SU-DHL-6 (cell line): ENCODE data around the gene RASA3.
"Not testable (repeated sequence)": the region's sequence is repeated elsewhere in the genome, so short reads cannot be mapped to it uniquely, and the experiment has no call there.

ENCODE experiments used
- H2AFZ ChIP-seq: fragments of 200-600 bp; sonication (generic); 2 replicates; pipeline ENCODE4 v1.6.1; 2014; ENCODE audit warnings: low read depth, mild to moderate bottlenecking, moderate library complexity, mixed read lengths, antibody characterized with exemption, low read length; ENCODE audit not compliant: severe bottlenecking
- H3F3A ChIP-seq: fragments of 200-600 bp; shearing (Covaris generic); 2 replicates; pipeline ENCODE4 v1.6.0; 2016; ENCODE audit warnings: antibody characterized with exemption, mild to moderate bottlenecking; ENCODE audit not compliant: insufficient read depth
- H3K27ac ChIP-seq: fragments of 200-600 bp; sonication (generic); 2 replicates; pipeline ENCODE4 v1.5.1; 2016; ENCODE audit warnings: low read depth, mild to moderate bottlenecking, low read length, moderate library complexity, mixed read lengths
- H3K27me3 ChIP-seq: fragments of 200-600 bp; sonication (generic), shearing (Covaris generic); 2 replicates; pipeline ENCODE4 v1.6.0; 2014; ENCODE audit warnings: mild to moderate bottlenecking, low read length
- H3K36me3 ChIP-seq: fragments of 200-600 bp; sonication (generic); 2 replicates; pipeline ENCODE4 v1.6.1; 2014; ENCODE audit warnings: mild to moderate bottlenecking, low read length, mixed read lengths
- H3K4me2 ChIP-seq: fragments of 300-600, 200-600 bp; shearing (Covaris generic), sonication (generic); 2 replicates; pipeline ENCODE4 v1.6.0; 2014; ENCODE audit warnings: low read length, low read depth, mild to moderate bottlenecking; ENCODE audit not compliant: poor library complexity, severe bottlenecking
- H3K4me3 ChIP-seq: fragments of 200-600 bp; sonication (generic); 2 replicates; pipeline ENCODE4 v1.5.1; 2014; ENCODE audit warnings: antibody characterized with exemption, low read length, mild to moderate bottlenecking, mixed read lengths; ENCODE audit not compliant: insufficient read depth, poor library complexity, severe bottlenecking
- H3K79me2 ChIP-seq: fragments of 200-600 bp; sonication (generic); 2 replicates; pipeline ENCODE4 v1.6.1; 2014; ENCODE audit warnings: mild to moderate bottlenecking, low read length, moderate library complexity; ENCODE audit not compliant: insufficient read depth
- H3K9ac ChIP-seq: fragments of 200-600 bp; sonication (generic); 2 replicates; pipeline ENCODE4 v1.7.0; 2014; ENCODE audit warnings: mild to moderate bottlenecking, low read length
- H3K9me2 ChIP-seq: fragments of 200-600 bp; sonication (generic); replicated peaks from 2 replicates; pipeline ENCODE4 v1.6.1; 2014; ENCODE audit warnings: low read length; ENCODE audit not compliant: insufficient read depth
- H3K9me3 ChIP-seq: fragments of 200-600 bp; sonication (generic); 2 replicates; pipeline ENCODE4 v1.6.1; 2014; ENCODE audit warnings: low read length, mixed read lengths; ENCODE audit not compliant: insufficient read depth
- H4K20me1 ChIP-seq: fragments of 200-600 bp; sonication (generic); 2 replicates; pipeline ENCODE4 v1.6.1; 2014; ENCODE audit warnings: low read depth, mild to moderate bottlenecking, antibody characterized with exemption, low read length, moderate library complexity, mixed read lengths
- EZH2phosphoT487 ChIP-seq: fragments of 200-600 bp; sonication (generic), shearing (Covaris generic); conservative IDR thresholded peaks from 2 replicates; pipeline ENCODE4 v1.6.1; 2018; ENCODE audit warnings: mild to moderate bottlenecking, antibody characterized with exemption, low read length, moderate library complexity, mixed read lengths
- TF ChIP-seq, protein P1 (sequence below): fragments of 200-600 bp; sonication (generic); IDR thresholded peaks from one replicate; pipeline ENCODE4 v1.5.1; 2017; ENCODE audit warnings: antibody characterized with exemption, mild to moderate bottlenecking, low read length, moderate library complexity; ENCODE audit not compliant: insufficient read depth, poor library complexity, severe bottlenecking

The RASA3 gene

DNA sequence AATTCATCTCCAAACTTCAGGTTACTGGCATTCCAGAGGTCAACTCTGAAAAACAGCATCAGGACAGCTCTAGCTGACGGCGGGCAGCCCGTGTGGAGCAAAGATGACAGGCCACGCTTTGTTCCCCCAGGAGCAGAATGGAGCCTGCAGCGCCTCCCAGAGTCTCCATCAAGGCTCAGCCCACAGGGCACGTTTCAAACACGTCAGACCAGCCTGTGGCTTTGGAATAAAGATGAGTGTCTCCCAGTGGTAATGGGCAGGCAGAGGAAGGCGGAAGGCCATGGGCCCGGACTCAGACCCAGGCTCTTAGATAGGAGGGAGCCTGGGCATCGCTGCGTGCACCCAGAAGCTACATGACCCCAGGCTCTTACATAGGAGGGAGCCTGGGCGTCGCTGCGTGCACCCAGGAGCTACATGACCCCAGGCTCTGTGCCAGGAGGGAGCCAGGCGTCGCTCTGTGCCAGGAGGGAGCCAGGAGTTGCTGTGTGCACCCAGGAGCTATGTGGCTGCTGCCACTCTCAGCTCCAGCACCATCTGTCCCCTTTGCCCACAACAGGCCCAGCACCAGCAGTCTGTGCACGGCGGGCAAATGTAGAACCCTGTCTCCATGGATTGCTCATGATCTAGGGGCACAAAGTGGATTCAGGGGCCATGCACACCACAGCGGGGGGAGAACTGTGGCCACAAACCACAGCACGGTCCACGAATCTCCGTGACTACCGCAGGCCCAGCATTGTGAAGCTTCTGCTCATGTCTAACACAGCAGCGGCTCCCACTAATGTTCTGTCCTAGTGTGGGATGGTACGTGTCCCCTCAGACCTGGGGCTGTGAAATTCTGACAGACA, 110.7 kb downstream of the RASA3 start:
- Histone ChIP-seq H3K4me2 (no peak overlapping the region), H3K79me2 (no peaks in the 10 kb centered on the region), H3F3A (peaks cover 10% of the 10 kb centered on the region; the same call in 1 of the 2 replicates), H3K36me3 (no peaks in the 10 kb centered on the region), H3K9me3 (no peaks in the 10 kb centered on the region), H3K27ac (no peak overlapping the region), H4K20me1 (no peaks in the 10 kb centered on the region), H2AFZ (no peak overlapping the region), H3K9me2 (no peaks in the 10 kb centered on the region), H3K27me3 (no peaks in the 10 kb centered on the region), H3K4me3 (no peak overlapping the region), H3K9ac (no peak overlapping the region)
- TF ChIP-seq EZH2phosphoT487: no peak
- TF ChIP-seq, protein P1, sequence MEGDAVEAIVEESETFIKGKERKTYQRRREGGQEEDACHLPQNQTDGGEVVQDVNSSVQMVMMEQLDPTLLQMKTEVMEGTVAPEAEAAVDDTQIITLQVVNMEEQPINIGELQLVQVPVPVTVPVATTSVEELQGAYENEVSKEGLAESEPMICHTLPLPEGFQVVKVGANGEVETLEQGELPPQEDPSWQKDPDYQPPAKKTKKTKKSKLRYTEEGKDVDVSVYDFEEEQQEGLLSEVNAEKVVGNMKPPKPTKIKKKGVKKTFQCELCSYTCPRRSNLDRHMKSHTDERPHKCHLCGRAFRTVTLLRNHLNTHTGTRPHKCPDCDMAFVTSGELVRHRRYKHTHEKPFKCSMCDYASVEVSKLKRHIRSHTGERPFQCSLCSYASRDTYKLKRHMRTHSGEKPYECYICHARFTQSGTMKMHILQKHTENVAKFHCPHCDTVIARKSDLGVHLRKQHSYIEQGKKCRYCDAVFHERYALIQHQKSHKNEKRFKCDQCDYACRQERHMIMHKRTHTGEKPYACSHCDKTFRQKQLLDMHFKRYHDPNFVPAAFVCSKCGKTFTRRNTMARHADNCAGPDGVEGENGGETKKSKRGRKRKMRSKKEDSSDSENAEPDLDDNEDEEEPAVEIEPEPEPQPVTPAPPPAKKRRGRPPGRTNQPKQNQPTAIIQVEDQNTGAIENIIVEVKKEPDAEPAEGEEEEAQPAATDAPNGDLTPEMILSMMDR: no peak

- Histone ChIP-seq H3K9me3 (no peaks in the 10 kb centered on the region), H3K27me3 (no peaks in the 10 kb centered on the region), H4K20me1 (no peaks in the 10 kb centered on the region), H3K4me3 (no peak overlapping the region), H3F3A (peaks cover 9% of the 10 kb centered on the region; the same call in 1 of the 2 replicates), H3K9me2 (no peaks in the 10 kb centered on the region), H3K27ac (no peak overlapping the region), H2AFZ (no peak overlapping the region), H3K4me2 (no peak overlapping the region), H3K79me2 (no peaks in the 10 kb centered on the region), H3K9ac (no peak overlapping the region), H3K36me3 (no peaks in the 10 kb centered on the region)
- TF ChIP-seq, protein P1: no peak
- TF ChIP-seq EZH2phosphoT487: no peak
Observed at GRCh38 chr13:114020750-114021463, 111.5 kb downstream of the RASA3 start.

GRCh38 chr13:114020134-114020533, 112.3 kb downstream of the RASA3 start:
- not testable (repeated sequence) for H3K9me3 ChIP-seq, H3K27ac ChIP-seq, H2AFZ ChIP-seq, H3K27me3 ChIP-seq, H3K4me2 ChIP-seq, H3K4me3 ChIP-seq, H3K9ac ChIP-seq, H3K9me2 ChIP-seq, H3F3A ChIP-seq, H3K36me3 ChIP-seq, H3K79me2 ChIP-seq, H4K20me1 ChIP-seq

DNA sequence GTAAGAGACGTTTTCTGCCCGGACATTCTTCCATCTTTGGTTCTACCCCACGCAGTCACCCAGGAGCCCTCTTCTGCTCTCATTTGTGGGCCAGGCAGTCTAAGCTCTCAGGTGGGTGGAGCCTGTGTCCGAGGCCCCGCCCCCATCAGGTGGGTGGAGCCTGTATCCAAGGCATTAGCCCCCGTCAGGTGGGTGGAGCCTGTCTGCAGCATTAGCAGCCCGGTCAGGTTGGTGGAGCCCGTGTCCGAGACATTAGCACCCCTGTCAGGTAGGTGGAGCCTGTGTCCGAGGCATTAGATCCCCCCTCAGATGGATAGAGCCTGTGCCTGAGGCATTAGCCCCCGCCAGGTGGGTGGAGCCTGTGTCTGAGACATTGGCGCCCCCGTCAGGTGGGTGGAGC, 113.1 kb downstream of the RASA3 start:
- no peaks in the 10 kb centered on the region for H3K27me3 ChIP-seq
- no peaks in the 10 kb centered on the region for H3K36me3 ChIP-seq
- no peak overlapping the region for H2AFZ ChIP-seq
- no peak overlapping the region for H3K4me3 ChIP-seq
- no peaks in the 10 kb centered on the region for H4K20me1 ChIP-seq
- H3K9ac ChIP-seq: no peak overlapping the region
- H3K79me2 ChIP-seq: no peaks in the 10 kb centered on the region
- H3F3A ChIP-seq: no peaks in the 10 kb centered on the region
- no peak overlapping the region for H3K4me2 ChIP-seq
- no peaks in the 10 kb centered on the region for H3K9me3 ChIP-seq
- no peak overlapping the region for H3K27ac ChIP-seq
- no peak for TF ChIP-seq EZH2phosphoT487
- TF ChIP-seq, protein P1: no peak
- no peaks in the 10 kb centered on the region for H3K9me2 ChIP-seq
